HS-27A (cell line): ENCODE data around the gene PHYHD1.

ENCODE experiments used
- DNase-seq: peaks from one replicate; pipeline ENCODE4 v3.0.0-alpha.2; 2012; ENCODE audit warnings: low read depth, missing footprints

The PHYHD1 gene

GRCh38 chr9:128972956-128973355, 52.2 kb downstream of the PHYHD1 start:
- no peak for DNase-seq

DNA sequence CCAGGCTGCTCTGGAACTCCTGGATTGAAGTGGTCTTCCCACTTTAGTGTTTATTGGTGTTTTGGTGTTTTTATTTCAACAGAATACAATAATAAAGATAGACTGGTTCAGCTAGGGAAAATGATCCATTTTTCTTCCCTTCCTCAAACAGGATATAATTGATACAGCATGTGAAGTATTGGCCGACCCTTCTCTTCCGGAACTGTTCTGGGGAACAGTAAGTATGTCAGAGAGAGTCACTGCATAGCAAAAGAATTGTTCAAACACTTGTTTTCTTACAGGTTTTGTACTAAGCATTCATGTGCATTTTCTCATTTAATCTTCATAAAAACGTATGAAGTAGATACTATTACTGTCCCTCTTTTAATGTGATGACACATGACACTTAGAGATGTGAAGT, 58.3 kb downstream of the PHYHD1 start:
- no peak for DNase-seq

DNA sequence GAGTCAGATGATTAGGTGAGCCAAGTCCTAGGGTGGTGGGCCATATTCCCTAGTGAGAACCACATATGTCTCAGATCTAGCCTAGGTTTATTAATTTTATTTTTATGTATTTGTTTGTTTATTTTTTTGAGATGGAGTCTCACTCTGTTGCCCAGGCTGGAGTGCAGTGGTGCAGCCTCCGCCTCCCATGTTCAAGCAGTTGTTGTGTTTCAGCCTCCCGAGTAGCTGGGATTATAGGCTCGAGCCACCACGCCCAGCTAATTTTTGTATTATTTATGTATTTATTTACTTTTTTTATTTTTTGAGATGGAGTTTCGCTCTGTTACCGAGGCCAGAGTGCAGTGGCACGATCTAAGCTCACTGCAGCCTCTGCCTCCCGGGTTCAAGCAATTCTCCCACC, 62.8 kb downstream of the PHYHD1 start:
- DNase-seq, result no peak

DNA sequence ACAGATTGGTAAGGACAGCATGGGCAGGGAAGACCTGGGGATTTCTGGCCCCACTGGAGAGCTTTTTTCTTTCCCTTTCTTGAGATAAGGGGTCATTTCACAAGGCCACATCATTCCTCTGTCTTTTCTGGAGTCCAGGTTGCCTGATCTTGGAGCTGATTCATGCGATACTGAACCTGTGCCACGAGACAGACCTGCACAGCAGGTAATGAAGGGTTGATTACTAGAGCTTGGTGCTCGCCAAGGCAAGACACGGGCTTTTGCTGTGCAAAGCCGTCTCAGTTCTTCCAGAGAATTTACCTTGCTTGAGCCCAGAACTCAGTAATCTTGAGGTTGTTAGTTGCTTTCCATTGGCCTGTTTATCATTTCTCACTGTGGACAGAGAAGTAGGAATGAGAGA, 65.9 kb downstream of the PHYHD1 start:
- DNase-seq, result no peak

GRCh38 chr9:128987805-128988204, 67.0 kb downstream of the PHYHD1 start:
- DNase-seq, result peak; percentile 88
